ENCODE data around the gene SORCS3. TPM values are rescaled to one million over a fixed set of nuclear protein-coding genes. Genes with fewer than 3 reads are reported as not detected.

Gene SORCS3
- total and polyA plus RNA-seq, 9 of the 15 experiments (the other 6 are each of a cell fraction or from before 2014, with no cell fraction given) = not detected

GRCh38 chr10:105284476-105285215 is 643.6 kb downstream of the SORCS3 start:
- Histone ChIP-seq H3K9me3 (replicated peaks; ENCODE audit: control insufficient read depth, insufficient read depth, low read depth, low read length) (no peaks in the 10 kb centered on the region), H4K20me1 (replicated peaks; ENCODE audit: control insufficient read depth, insufficient read depth, low read length) (no peaks in the 10 kb centered on the region), H3K36me3 (ENCODE audit: control insufficient read depth, insufficient read depth, low read length) (no peaks in the 10 kb centered on the region), H2AFZ (ENCODE audit: low read depth, low read length) (no peak overlapping the region), H3K9ac (ENCODE audit: insufficient read depth in 1 of 2, low read depth in 2 of 2, low read length in 2 of 2) (no peak overlapping the region), H3K27me3 (ENCODE audit: control insufficient read depth in 2 of 2, insufficient read depth in 2 of 2, low read length in 2 of 2) (no peaks in the 10 kb centered on the region), H3K79me2 (ENCODE audit: control insufficient read depth, insufficient read depth, low read length) (no peaks in the 10 kb centered on the region), H3K4me2 (ENCODE audit: insufficient read depth, low read length) (no peak overlapping the region), H3K9me1 (ENCODE audit: control insufficient read depth, insufficient read depth, low read length) (no peaks in the 10 kb centered on the region), H3K27ac (ENCODE audit: extremely low read depth, low read depth, low read length) (no peak overlapping the region), H3K4me1 (replicated peaks in 1 of 2; ENCODE audit: control insufficient read depth in 2 of 2, insufficient read depth in 2 of 2, low read length in 2 of 2) (no peaks in the 10 kb centered on the region), H3K4me3 (no peak overlapping the region)
- in situ Hi-C loops (cut with MboI) (no loop called here), intact Hi-C loops (cut with micrococcal nuclease) (no loop called here)
- 0% methylated on average over 1 of the region's 1 CpG for WGBS (ENCODE audit: insufficient coverage, low coverage, missing lambda C conversion rate)
- no peak for TF ChIP-seq EWSR1 (IDR thresholded peaks at IDR 0.05; ENCODE audit: borderline replicate concordance, low read depth, partially characterized antibody)
- TF ChIP-seq DEAF1 (CRISPR knock-in tag; IDR thresholded peaks at IDR 0.05) = no peak
- TF ChIP-seq MAFK (IDR thresholded peaks at IDR 0.05; ENCODE audit: low read length) = no peak
- no peak for TF ChIP-seq ATF2 (CRISPR knock-in tag; IDR thresholded peaks at IDR 0.05)
- TF ChIP-seq SP2 (IDR thresholded peaks at IDR 0.05; ENCODE audit: extremely low read depth, low read depth, low read length, poor library complexity, severe bottlenecking) = no peak
- TF ChIP-seq ZC3H4 (CRISPR knock-in tag; IDR thresholded peaks at IDR 0.05; ENCODE audit: borderline replicate concordance) = no peak
- no peak for TF ChIP-seq ZNF507 (tag; conservative IDR thresholded peaks at IDR 0.05)
- no peak for TF ChIP-seq DPF2 (IDR thresholded peaks at IDR 0.05)
- no peak for TF ChIP-seq RAD51 (IDR thresholded peaks at IDR 0.05; ENCODE audit: borderline replicate concordance, low read depth)
- TF ChIP-seq ZC3H11A (IDR thresholded peaks at IDR 0.05; ENCODE audit: low read depth, low read length) = no peak
- BruUV-seq (replicated peaks) = no TSS peak
- FAIRE-seq (no peak), ATAC-seq (no peak), DNase-seq (ENCODE audit: extremely low read depth in 1 of 4, low spot score in 3 of 4) (no peak)
- POLR2A ChIA-PET = no interaction called here
- CTCF ChIA-PET (ENCODE audit: low intra/inter-chr PET ratio) = no interaction called here

Data from K562 (cell line).